HepG2 (cell line): ENCODE measurements around the gene DBNDD1. TPM values are rescaled to one million over a fixed set of nuclear protein-coding genes. Genes with fewer than 3 reads are reported as not detected.
A peak's percentile ranks its signal among the peaks of the same experiment; 100 is the strongest.

Experiments used
- ATAC-seq: fragments of 200-7000 bp; cut with Tn5 transposase; 3 replicates; pipeline ENCODE4 v1.9.1; 2020; ENCODE audit warnings: mild to moderate bottlenecking, moderate library complexity
- BruUV-seq: library from RNA; stranded (reverse); fragments of 400-500 nt; replicated peaks from 2 replicates; lab custom pipeline; 2021; lab: Mats Ljungman, UMichigan
- CTCF ChIA-PET: fragments of 300-600 bp; formaldehyde crosslinking; extraction: SDS; loops from one replicate; lab custom pipeline; 2021; ENCODE audit warnings: low total read pairs, inconsistent platforms, low intra/inter-chr PET ratio; lab: Yijun Ruan, JAX
- POLR2A ChIA-PET: fragments of 350-600 bp; sonication (Branson Sonifier 250); formaldehyde crosslinking; loops from one replicate; lab custom pipeline; 2020; ENCODE audit warnings: antibody characterized with exemption, inconsistent platforms; lab: Yijun Ruan, JAX
- DNase-seq: peaks from one replicate; pipeline ENCODE4 v3.0.0-alpha.2; 2015; ENCODE audit warnings: low spot score
- FAIRE-seq: peaks from 3 replicates; lab custom pipeline; 2011; peaks lifted over from hg19 to GRCh38; lab: Jason Lieb, UNC
- H2AFZ ChIP-seq: one replicate; pipeline ENCODE4 v1.6.1; 2011; ENCODE audit warnings: low read length, inconsistent platforms
- H3K27ac ChIP-seq: fragments of 300-600 bp; 3 replicates; pipeline ENCODE4 v1.8.0; 2011; ENCODE audit warnings: mixed run types, mild to moderate bottlenecking, mixed read lengths, low read length, inconsistent platforms; ENCODE audit not compliant: insufficient read depth; ENCODE audit errors: extremely low read length
- H3K27me3 ChIP-seq, 2 experiments: fragments of 200-600 bp in 1 of 2; 2 replicates in 1 of 2; 3 replicates in 1 of 2; pipeline versions ENCODE4 v1.6.0 to v1.8.0; 2011; ENCODE audit warnings: low read length in 2 of 2, mild to moderate bottlenecking in 2 of 2, moderate library complexity in 2 of 2, inconsistent platforms in 1 of 2; ENCODE audit not compliant: insufficient read depth in 2 of 2, control insufficient read depth in 1 of 2
- H3K36me3 ChIP-seq, 2 experiments: fragments of 200-600 bp in 1 of 2; replicated peaks in 1 of 2; 2 replicates in 1 of 2; 3 replicates in 1 of 2; pipeline versions ENCODE4 v1.5.1 to v1.8.0; 2011; ENCODE audit warnings: low read length in 2 of 2, inconsistent platforms in 1 of 2; ENCODE audit not compliant: insufficient read depth in 2 of 2, control insufficient read depth in 1 of 2
- H3K4me1 ChIP-seq: 2 replicates; pipeline ENCODE4 v1.5.1; 2012; ENCODE audit warnings: low read length, inconsistent platforms; ENCODE audit not compliant: insufficient read depth
- H3K4me2 ChIP-seq: 2 replicates; pipeline ENCODE4 v1.6.0; 2011; ENCODE audit warnings: low read depth, low read length, inconsistent platforms
- H3K4me3 ChIP-seq, 3 experiments: fragments of 200-600 bp in 1 of 3; sonication (generic), shearing (Covaris generic) in 1 of 3; replicated peaks in 1 of 3; 2 replicates each; pipeline ENCODE4 v1.5.1; 2011 to 2016; ENCODE audit warnings: low read length in 3 of 3, inconsistent platforms in 2 of 3, low read depth in 2 of 3, mild to moderate bottlenecking in 2 of 3, control low read depth in 1 of 3, mixed read lengths in 1 of 3; ENCODE audit not compliant: insufficient read depth in 1 of 3
- H3K79me2 ChIP-seq: one replicate; pipeline ENCODE4 v1.6.1; 2011; ENCODE audit warnings: low read length, inconsistent platforms; ENCODE audit not compliant: insufficient read depth
- H3K9ac ChIP-seq: 2 replicates; pipeline ENCODE4 v1.6.0; 2011; ENCODE audit warnings: mild to moderate bottlenecking, low read depth, low read length, inconsistent platforms; ENCODE audit not compliant: insufficient read depth
- H3K9me3 ChIP-seq: 2 replicates; pipeline ENCODE4 v1.5.1; 2012; ENCODE audit warnings: mild to moderate bottlenecking, low read length
- H4K20me1 ChIP-seq: 2 replicates; pipeline ENCODE4 v1.6.0; 2011; ENCODE audit warnings: inconsistent platforms, mild to moderate bottlenecking, low read length, moderate library complexity; ENCODE audit not compliant: insufficient read depth
- ARID5B ChIP-seq: IDR thresholded peaks from 2 replicates; pipeline ENCODE4 v1.4.0; 2020; ENCODE audit warnings: mild to moderate bottlenecking, missing genetic modification reagents
- GTF2F1 ChIP-seq: fragments of 150-350 bp; IDR thresholded peaks from 2 replicates; pipeline ENCODE4 v1.6.1; 2014; ENCODE audit warnings: low read length
- KLF9 ChIP-seq: IDR thresholded peaks from 2 replicates; pipeline ENCODE4 v1.6.1; 2016; ENCODE audit warnings: low read depth
- LRRFIP1 ChIP-seq: sonication (generic); formaldehyde crosslinking; conservative IDR thresholded peaks from 2 replicates; pipeline ENCODE4 v1.4.0; 2020; ENCODE audit warnings: missing genetic modification reagents
- MYNN ChIP-seq: sonication (generic); formaldehyde crosslinking; IDR thresholded peaks from 2 replicates; pipeline ENCODE4 v1.4.0; 2020; ENCODE audit warnings: mild to moderate bottlenecking, low read depth, missing genetic modification reagents
- POGK ChIP-seq: sonication (generic); formaldehyde crosslinking; conservative IDR thresholded peaks from 2 replicates; pipeline ENCODE4 v1.8.0; 2022; ENCODE audit warnings: mild to moderate bottlenecking, moderate library complexity, missing genetic modification reagents
- PREB ChIP-seq: sonication (generic); formaldehyde crosslinking; IDR thresholded peaks from 2 replicates; pipeline ENCODE4 v1.4.0; 2020; ENCODE audit warnings: missing genetic modification reagents
- SOX13 ChIP-seq, 3 experiments: fragments of 450-650 bp in 1 of 3; sonication (generic) in 1 of 3; formaldehyde crosslinking in 1 of 3; IDR thresholded peaks in 2 of 3; conservative IDR thresholded peaks in 1 of 3; 2 replicates each; pipeline versions ENCODE4 v1.5.0 to v1.6.1; 2016 to 2020; ENCODE audit warnings: antibody characterized with exemption in 1 of 3, mild to moderate bottlenecking in 1 of 3, missing compliant biosample characterization in 1 of 3, missing genetic modification reagents in 1 of 3, moderate library complexity in 1 of 3
- TBX3 ChIP-seq: fragments of 450-650 bp; IDR thresholded peaks from 2 replicates; pipeline ENCODE4 v1.6.1; 2017; ENCODE audit warnings: antibody characterized with exemption, mild to moderate bottlenecking, inconsistent platforms, borderline replicate concordance
- YEATS2 ChIP-seq: sonication (generic); formaldehyde crosslinking; IDR thresholded peaks from 2 replicates; pipeline ENCODE4 v1.4.0; 2020; ENCODE audit warnings: missing genetic modification reagents, borderline replicate concordance
- ZNF329 ChIP-seq: sonication (generic); formaldehyde crosslinking; IDR thresholded peaks from 2 replicates; pipeline ENCODE4 v1.9.0; 2021; ENCODE audit warnings: low read depth, mild to moderate bottlenecking, missing genetic modification reagents
- ZNF460 ChIP-seq: sonication (generic); formaldehyde crosslinking; IDR thresholded peaks from 2 replicates; pipeline ENCODE4 v1.5.1; 2020; ENCODE audit warnings: missing genetic modification reagents, mild to moderate bottlenecking, borderline replicate concordance
- ZNF619 ChIP-seq: sonication (generic); formaldehyde crosslinking; IDR thresholded peaks from 2 replicates; pipeline ENCODE4 v1.4.0; 2020; ENCODE audit warnings: mild to moderate bottlenecking, missing genetic modification reagents
- ZNF775 ChIP-seq: sonication (generic); formaldehyde crosslinking; IDR thresholded peaks from 2 replicates; pipeline ENCODE4 v1.4.0; 2020; ENCODE audit warnings: missing genetic modification reagents, mild to moderate bottlenecking, moderate library complexity, borderline replicate concordance
- WGBS: methylation state at CpG from one replicate; pipeline ENCODE4 v1.1.6; 2017; ENCODE audit warnings: low lambda C conversion rate; 5-methylcytosine and 5-hydroxymethylcytosine counted together
- in situ Hi-C: cut with HindIII; loops from 2 replicates; pipeline ENCODE4 v1.10.0; 2017; ENCODE audit warnings: low pct_unique_long_range_greater_than_20kb; ENCODE audit not compliant: extremely low pct_ligation_motif_present
- intact Hi-C: fragments of 100-400 bp; cut with micrococcal nuclease; formaldehyde crosslinking; loops from one replicate; pipeline ENCODE4 v1.10.0; 2022; ENCODE audit not compliant: unreplicated experiment
- polyA plus RNA-seq, 8 experiments: library from polyadenylated mRNA; depleted of rRNA in 3 of 8; stranded (reverse) in 7 of 8; unstranded in 1 of 8; fragments of >200 nt; fragmentation: Illumina TruSeq in 4 of 8; extraction: Trizol in 4 of 8; gene quantifications; 2 replicates each; pipeline versions ENCODE4 v1.2.1 to v1.2.3, GENCODE V29; 2011 to 2016; ENCODE audit warnings: low read depth in 4 of 8, missing spikeins in 1 of 8, mixed read lengths in 1 of 8; ENCODE audit not compliant: insufficient read depth in 1 of 8
- total RNA-seq, 5 experiments: library from RNA; depleted of rRNA; stranded (reverse); fragments of >200 nt; fragmentation: Illumina TruSeq; extraction: Trizol; gene quantifications; 2 replicates each; pipeline ENCODE4 v1.2.3, GENCODE V29; 2016; ENCODE audit warnings: low read depth in 1 of 5

Gene DBNDD1
- total and polyA plus RNA-seq, 2 of the 13 experiments (the other 11 are each of a cell fraction or from before 2014, with no cell fraction given), result 17.0 to 40.4 TPM

- FAIRE-seq (no peak), ATAC-seq (peak; percentile 6; the same call in 1 of the 3 replicates), DNase-seq (no peak)
- H3K36me3 ChIP-seq, result peaks cover 0 to 1% of the 10 kb centered on the region in 2 experiments; a peak in 1 of 5 replicates
- H3K27me3 ChIP-seq, result no peaks in the 10 kb centered on the region
- H3K4me1 ChIP-seq, result no peaks in the 10 kb centered on the region
- no peak overlapping the region for H3K27ac ChIP-seq
- no peaks in the 10 kb centered on the region for H3K79me2 ChIP-seq
- intact Hi-C loops (no loop called here), in situ Hi-C loops (no loop called here)
- no peaks in the 10 kb centered on the region for H3K9me3 ChIP-seq
- WGBS, result 91% methylated on average over 5 of the region's 7 CpGs
- no peak overlapping the region for H2AFZ ChIP-seq
- no peak overlapping the region for H3K4me3 ChIP-seq
- ChIA-PET POLR2A (no interaction called here), CTCF (no interaction called here)
- H4K20me1 ChIP-seq, result no peaks in the 10 kb centered on the region
- no TSS peak for BruUV-seq
- H3K9ac ChIP-seq, result no peak overlapping the region
- no peak overlapping the region for H3K4me2 ChIP-seq
- TF ChIP-seq YEATS2 (CRISPR knock-in tag) (no peak), PREB (CRISPR knock-in tag) (no peak), ARID5B (CRISPR knock-in tag) (no peak), MYNN (CRISPR knock-in tag) (no peak), POGK (no peak), SOX13 (IDR thresholded peaks at IDR 0.05) (no peak), SOX13 (CRISPR knock-in tag; conservative IDR thresholded peaks at IDR 0.05 in 1 of 2, IDR thresholded peaks at IDR 0.05 in 1 of 2) (no peak), ZNF619 (no peak), ZNF775 (CRISPR knock-in tag) (no peak), ZNF460 (no peak), ZNF329 (no peak), KLF9 (no peak), LRRFIP1 (CRISPR knock-in tag) (no peak), GTF2F1 (no peak), TBX3 (no peak)
Measured at GRCh38 chr16:90002759-90003158, 16.5 kb downstream of the DBNDD1 start.
